Neural crest cell (in vitro differentiated cells): ENCODE results near the gene NAA20. TPM values are rescaled to one million over a fixed set of nuclear protein-coding genes. Genes with fewer than 3 reads are reported as not detected.

ENCODE experiments used
- DNase-seq: peaks from one replicate; pipeline ENCODE4 v3.0.0; 2021; ENCODE audit warnings: low read depth, mixed read lengths, low spot score
- H3K27ac Mint-ChIP-seq: one replicate; pipeline ENCODE4 v1.8.0; 2021; ENCODE audit warnings: mild to moderate bottlenecking, mixed read lengths; ENCODE audit not compliant: unreplicated experiment
- H3K27me3 Mint-ChIP-seq: 2 replicates; pipeline ENCODE4 v1.8.0; 2021; ENCODE audit warnings: low read depth, mild to moderate bottlenecking, mixed read lengths
- H3K36me3 Mint-ChIP-seq: 2 replicates; pipeline ENCODE4 v1.8.0; 2021; ENCODE audit warnings: low read depth, mild to moderate bottlenecking, mixed read lengths
- H3K4me1 Mint-ChIP-seq: 2 replicates; pipeline ENCODE4 v1.8.0; 2021; ENCODE audit warnings: mixed read lengths
- H3K4me3 Mint-ChIP-seq: one replicate; pipeline ENCODE4 v1.8.0; 2021; ENCODE audit warnings: mild to moderate bottlenecking, mixed read lengths
- H3K9me3 Mint-ChIP-seq: 2 replicates; pipeline ENCODE4 v1.8.0; 2021; ENCODE audit warnings: mixed read lengths
- CTCF ChIP-seq: fragments of 200-600 bp; sonication (generic); conservative IDR thresholded peaks from 2 replicates; pipeline ENCODE4 v1.5.0; 2021; ENCODE audit warnings: antibody characterized with exemption, mild to moderate bottlenecking
- total RNA-seq: library from RNA; stranded (reverse); gene quantifications from 2 replicates; pipeline ENCODE4 v1.2.1, GENCODE V29; 2021

The NAA20 gene
- total RNA-seq, 1 donor from 2014 or later, result 38.2 TPM

- Mint-ChIP-seq H3K4me3 (no peak overlapping the region), H3K9me3 (no peaks in the 10 kb centered on the region), H3K4me1 (peaks cover 14% of the 10 kb centered on the region), H3K27ac (no peak overlapping the region), H3K36me3 (peaks cover 6% of the 10 kb centered on the region), H3K27me3 (no peaks in the 10 kb centered on the region)
- DNase-seq, result no peak
- TF ChIP-seq CTCF, result no peak
Measured at GRCh38 chr20:19969507-19970255, 47.5 kb upstream of the NAA20 start.

GRCh38 chr20:19970256-19970765 is 46.9 kb upstream of the NAA20 start:
- Mint-ChIP-seq H3K4me1 (peaks cover 15% of the 10 kb centered on the region), H3K27me3 (no peaks in the 10 kb centered on the region), H3K27ac (no peak overlapping the region), H3K9me3 (no peaks in the 10 kb centered on the region), H3K4me3 (no peak overlapping the region), H3K36me3 (peaks cover 6% of the 10 kb centered on the region)
- TF ChIP-seq CTCF, result no peak
- no peak for DNase-seq

- no peak for TF ChIP-seq CTCF
- no peaks in the 10 kb centered on the region for H3K9me3 Mint-ChIP-seq
- H3K27me3 Mint-ChIP-seq, result no peaks in the 10 kb centered on the region
- no peak overlapping the region for H3K27ac Mint-ChIP-seq
- H3K4me1 Mint-ChIP-seq, result peaks cover 23% of the 10 kb centered on the region
- H3K36me3 Mint-ChIP-seq, result peaks cover 6% of the 10 kb centered on the region
- no peak for DNase-seq
- H3K4me3 Mint-ChIP-seq, result no peak overlapping the region
Measured at GRCh38 chr20:19971116-19971515, 46.0 kb upstream of the NAA20 start.

GRCh38 chr20:19973961-19974629 is 43.1 kb upstream of the NAA20 start:
- TF ChIP-seq CTCF, result no peak
- Mint-ChIP-seq H3K4me1 (peaks cover 48% of the 10 kb centered on the region), H3K9me3 (no peaks in the 10 kb centered on the region), H3K27ac (no peak overlapping the region), H3K27me3 (no peaks in the 10 kb centered on the region), H3K36me3 (peaks cover 9% of the 10 kb centered on the region), H3K4me3 (no peak overlapping the region)
- DNase-seq, result no peak

- Mint-ChIP-seq H3K4me3 (no peak overlapping the region), H3K4me1 (peaks cover 51% of the 10 kb centered on the region), H3K27ac (no peak overlapping the region), H3K36me3 (peaks cover 6% of the 10 kb centered on the region), H3K9me3 (no peaks in the 10 kb centered on the region), H3K27me3 (no peaks in the 10 kb centered on the region)
- TF ChIP-seq CTCF, result no peak
- no peak for DNase-seq
Measured at GRCh38 chr20:19974630-19975435, 42.3 kb upstream of the NAA20 start.
